ENCODE results near the gene AKAP12.

DNA sequence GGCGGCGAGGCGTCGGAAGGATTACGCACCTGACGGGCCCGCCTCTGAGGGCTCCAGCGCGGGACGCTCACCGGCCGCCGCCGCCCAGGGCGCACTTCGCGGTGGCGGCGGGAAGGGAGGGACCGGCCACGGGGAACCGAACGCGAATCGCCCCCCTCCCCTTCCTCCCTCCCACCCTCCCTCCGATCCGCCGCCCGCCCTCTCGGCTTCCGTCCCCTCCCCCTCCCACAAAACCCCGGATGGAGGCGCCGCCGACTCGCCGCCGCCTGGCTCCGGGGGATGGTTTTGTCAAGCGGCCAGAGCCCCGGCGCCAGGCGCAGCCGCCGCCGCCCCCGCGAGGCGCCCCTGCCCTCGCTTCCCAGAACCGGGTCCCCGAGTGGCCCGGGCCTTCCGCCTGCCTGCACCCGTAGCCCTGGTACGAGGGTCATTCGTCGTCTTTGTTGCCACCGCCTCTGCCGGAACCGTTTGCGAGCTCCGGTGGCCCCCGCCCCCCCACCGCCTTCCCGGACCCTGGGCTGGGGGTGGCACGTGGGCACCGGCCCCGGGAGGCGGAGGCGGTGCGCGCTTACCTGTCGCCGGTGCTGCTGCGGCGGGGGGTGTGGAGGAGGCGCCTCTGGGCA, 151.2 kb downstream of the AKAP12 start:
- TF ChIP-seq, protein P1, sequence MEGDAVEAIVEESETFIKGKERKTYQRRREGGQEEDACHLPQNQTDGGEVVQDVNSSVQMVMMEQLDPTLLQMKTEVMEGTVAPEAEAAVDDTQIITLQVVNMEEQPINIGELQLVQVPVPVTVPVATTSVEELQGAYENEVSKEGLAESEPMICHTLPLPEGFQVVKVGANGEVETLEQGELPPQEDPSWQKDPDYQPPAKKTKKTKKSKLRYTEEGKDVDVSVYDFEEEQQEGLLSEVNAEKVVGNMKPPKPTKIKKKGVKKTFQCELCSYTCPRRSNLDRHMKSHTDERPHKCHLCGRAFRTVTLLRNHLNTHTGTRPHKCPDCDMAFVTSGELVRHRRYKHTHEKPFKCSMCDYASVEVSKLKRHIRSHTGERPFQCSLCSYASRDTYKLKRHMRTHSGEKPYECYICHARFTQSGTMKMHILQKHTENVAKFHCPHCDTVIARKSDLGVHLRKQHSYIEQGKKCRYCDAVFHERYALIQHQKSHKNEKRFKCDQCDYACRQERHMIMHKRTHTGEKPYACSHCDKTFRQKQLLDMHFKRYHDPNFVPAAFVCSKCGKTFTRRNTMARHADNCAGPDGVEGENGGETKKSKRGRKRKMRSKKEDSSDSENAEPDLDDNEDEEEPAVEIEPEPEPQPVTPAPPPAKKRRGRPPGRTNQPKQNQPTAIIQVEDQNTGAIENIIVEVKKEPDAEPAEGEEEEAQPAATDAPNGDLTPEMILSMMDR (IDR thresholded peaks at IDR 0.05; ENCODE audit: borderline replicate concordance, extremely low read depth, low read length, poor library complexity, severe bottlenecking): no peak
- TF ChIP-seq EZH2 (IDR thresholded peaks at IDR 0.05; ENCODE audit: borderline replicate concordance, low read depth, low read length, severe bottlenecking): no peak
